Brain microvascular endothelial cell (primary cell): ENCODE data around the gene MGME1.

ENCODE experiments used
- DNase-seq: peaks from one replicate; pipeline ENCODE4 v3.0.0-alpha.2; 2020
- H3K27ac ChIP-seq: fragments of 250-450 bp; sonication (Bioruptor Pico); 2 replicates; pipeline ENCODE4 v1.5.1; 2020; ENCODE audit warnings: mild to moderate bottlenecking, moderate library complexity
- H3K27me3 ChIP-seq: fragments of 250-450 bp; sonication (Bioruptor Pico); replicated peaks from 2 replicates; pipeline ENCODE4 v1.5.1; 2020; ENCODE audit warnings: mild to moderate bottlenecking
- H3K36me3 ChIP-seq: fragments of 250-450 bp; sonication (Bioruptor Pico); replicated peaks from 2 replicates; pipeline ENCODE4 v1.5.1; 2020; ENCODE audit warnings: mild to moderate bottlenecking
- H3K4me3 ChIP-seq: 2 replicates; pipeline ENCODE4 v1.5.1; 2011; ENCODE audit warnings: low read depth, mild to moderate bottlenecking, control low read depth, low read length, moderate library complexity
- CTCF ChIP-seq: IDR thresholded peaks from 2 replicates; pipeline ENCODE4 v1.5.1; 2011; ENCODE audit warnings: low read depth, mild to moderate bottlenecking, moderate library complexity, low read length, control low read depth, inconsistent platforms; ENCODE audit errors: missing control alignments
- in situ Hi-C: cut with HindIII; loops from 2 replicates; pipeline ENCODE4 v1.10.0; 2017; ENCODE audit warnings: low sequenced_read_pairs, low pct_ligation_motif_present

Gene MGME1

GRCh38 chr20:17938871-17939619 lies 29.8 kb upstream of the MGME1 start:
- H3K4me3 ChIP-seq, result no peak overlapping the region

GRCh38 chr20:17939622-17940223 lies 29.1 kb upstream of the MGME1 start:
- H3K36me3 ChIP-seq, result peaks cover 45% of the 10 kb centered on the region
- no peak overlapping the region for H3K27ac ChIP-seq
- in situ Hi-C loops, result no loop called here
- H3K27me3 ChIP-seq, result no peaks in the 10 kb centered on the region
- no peak for TF ChIP-seq CTCF
- DNase-seq, result no peak
- no peak overlapping the region for H3K4me3 ChIP-seq

More at GRCh38 chr20:17938871-17939619, 29.8 kb upstream of the MGME1 start:
- in situ Hi-C loops, result no loop called here
- no peak overlapping the region for H3K27ac ChIP-seq
- H3K36me3 ChIP-seq, result peaks cover 43% of the 10 kb centered on the region
- DNase-seq, result peak; percentile 59
- no peaks in the 10 kb centered on the region for H3K27me3 ChIP-seq
- peak; percentile 97 for TF ChIP-seq CTCF

GRCh38 chr20:17940224-17940971 lies 28.4 kb upstream of the MGME1 start:
- H3K36me3 ChIP-seq, result peaks cover 52% of the 10 kb centered on the region
- TF ChIP-seq CTCF, result no peak
- no peak overlapping the region for H3K4me3 ChIP-seq
- H3K27me3 ChIP-seq, result no peaks in the 10 kb centered on the region
- H3K27ac ChIP-seq, result no peak overlapping the region
- DNase-seq, result no peak
- in situ Hi-C loops, result no loop called here

- DNase-seq, result no peak
- Histone ChIP-seq H3K27me3 (no peaks in the 10 kb centered on the region), H3K36me3 (peaks cover 61% of the 10 kb centered on the region), H3K4me3 (no peak overlapping the region), H3K27ac (no peak overlapping the region)
- TF ChIP-seq CTCF, result no peak
- in situ Hi-C loops, result no loop called here
These were observed 27.6 kb upstream of the MGME1 start for GRCh38 chr20:17941087-17941825.

- Histone ChIP-seq H3K27me3 (no peaks in the 10 kb centered on the region), H3K27ac (no peak overlapping the region), H3K36me3 (peaks cover 66% of the 10 kb centered on the region), H3K4me3 (no peak overlapping the region)
- in situ Hi-C loops, result no loop called here
- no peak for TF ChIP-seq CTCF
- no peak for DNase-seq
These were observed 27.0 kb upstream of the MGME1 start for GRCh38 chr20:17941826-17942196.
